Measurements from ENCODE around the gene RAB7A.

GRCh38 chr3:128767094-128767750 lies 41.2 kb downstream of the RAB7A start:
- no peak for TF ChIP-seq CTCF (IDR thresholded peaks at IDR 0.05; ENCODE audit: insufficient read depth, low read depth, low read length)
- no peak for TF ChIP-seq EZH2 (IDR thresholded peaks at IDR 0.05; ENCODE audit: insufficient read depth, low read length)

All from astrocyte (in vitro differentiated cells and primary cell).